HG03469 (cell line): ENCODE measurements around the gene KRT34.
"Not testable (repeated sequence)": the region's sequence is repeated elsewhere in the genome, so short reads cannot be mapped to it uniquely, and the experiment has no call there.

Source experiments
- ATAC-seq: cut with Tn5 transposase; IDR thresholded peaks from one replicate; pipeline ENCODE4 v1.9.1; 2021; ENCODE audit warnings: mild to moderate bottlenecking, moderate library complexity, moderate number of reproducible peaks; ENCODE audit not compliant: unreplicated experiment

KRT34 gene

GRCh38 chr17:41381943-41382342, at the start of gene KRT34:
Gene KRT34, minus strand, starts transcription at chr17:41382306. Its CDS starts 60 bp downstream, at chr17:41382246.
- not testable (repeated sequence) for ATAC-seq

- not testable (repeated sequence) for ATAC-seq
These were observed 48.3 kb upstream of the KRT34 start for GRCh38 chr17:41430376-41430775.

GRCh38 chr17:41429667-41430066, 47.6 kb upstream of the KRT34 start:
- ATAC-seq: no peak

- no peak for ATAC-seq
These were observed 46.6 kb upstream of the KRT34 start for GRCh38 chr17:41428591-41429291.

- ATAC-seq: no peak
These were observed 42.1 kb upstream of the KRT34 start, which contains the start of gene KRT37 for GRCh38 chr17:41424111-41424635. Gene KRT37, minus strand, starts transcription at chr17:41424585. Its CDS starts 62 bp downstream, at chr17:41424523.

- not testable (repeated sequence) for ATAC-seq
These were observed 40.5 kb upstream of the KRT34 start for GRCh38 chr17:41422586-41422985.

- no peak for ATAC-seq
These were observed 39.5 kb upstream of the KRT34 start for GRCh38 chr17:41421617-41422016.

- no peak for ATAC-seq
These were observed 39.0 kb upstream of the KRT34 start for GRCh38 chr17:41421116-41421515.

- no peak for ATAC-seq
These were observed 38.0 kb upstream of the KRT34 start for GRCh38 chr17:41420134-41420533.

GRCh38 chr17:41419716-41420115, 37.6 kb upstream of the KRT34 start:
- no peak for ATAC-seq

- ATAC-seq: no peak
These were observed 36.2 kb upstream of the KRT34 start for GRCh38 chr17:41418116-41418860.

- ATAC-seq: no peak
These were observed 35.5 kb upstream of the KRT34 start for GRCh38 chr17:41417576-41418015.

- no peak for ATAC-seq
These were observed 35.0 kb upstream of the KRT34 start for GRCh38 chr17:41417127-41417526.

- ATAC-seq: no peak
These were observed 34.4 kb upstream of the KRT34 start for GRCh38 chr17:41416479-41416878.

- no peak for ATAC-seq
These were observed 33.8 kb upstream of the KRT34 start for GRCh38 chr17:41415833-41416335.

GRCh38 chr17:41415411-41415810, 33.3 kb upstream of the KRT34 start:
- no peak for ATAC-seq

- no peak for ATAC-seq
These were observed 31.9 kb upstream of the KRT34 start for GRCh38 chr17:41413982-41414381.

- no peak for ATAC-seq
These were observed 31.3 kb upstream of the KRT34 start for GRCh38 chr17:41413353-41413957.

GRCh38 chr17:41411072-41411840, 29.1 kb upstream of the KRT34 start:
- ATAC-seq: no peak

GRCh38 chr17:41407226-41407625, 25.1 kb upstream of the KRT34 start:
- no peak for ATAC-seq
